GM12872 (cell line): Measurements from ENCODE around the gene DOCK2.
A peak's percentile ranks its signal among the peaks of the same experiment; 100 is the strongest.

Source experiments
- TF ChIP-seq, protein P1 (sequence below): IDR thresholded peaks from 3 replicates; pipeline ENCODE4 v1.5.1; 2011; ENCODE audit warnings: low read depth, mild to moderate bottlenecking, low read length, moderate library complexity; ENCODE audit not compliant: insufficient read depth

Gene DOCK2

DNA sequence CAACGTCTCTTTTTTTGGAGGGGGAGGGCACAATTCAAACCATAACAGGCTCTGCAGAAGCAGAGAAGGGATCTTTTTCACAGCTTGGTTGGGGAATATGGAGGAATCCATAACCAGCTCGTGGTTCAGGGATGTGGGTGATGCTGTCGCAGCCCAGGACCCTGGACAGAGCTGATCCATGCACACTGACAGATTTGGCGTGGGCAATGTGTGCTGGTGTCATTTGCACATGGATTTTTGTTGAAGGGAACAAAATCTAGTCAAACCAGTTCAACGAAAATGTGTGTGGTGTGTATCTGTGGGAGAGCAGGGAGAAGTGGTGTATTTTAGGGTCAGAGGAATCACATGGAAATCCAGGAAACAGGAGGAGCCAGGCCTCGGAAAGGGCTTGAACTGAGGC lies 4.2 kb downstream of the DOCK2 start:
- TF ChIP-seq, protein P1, sequence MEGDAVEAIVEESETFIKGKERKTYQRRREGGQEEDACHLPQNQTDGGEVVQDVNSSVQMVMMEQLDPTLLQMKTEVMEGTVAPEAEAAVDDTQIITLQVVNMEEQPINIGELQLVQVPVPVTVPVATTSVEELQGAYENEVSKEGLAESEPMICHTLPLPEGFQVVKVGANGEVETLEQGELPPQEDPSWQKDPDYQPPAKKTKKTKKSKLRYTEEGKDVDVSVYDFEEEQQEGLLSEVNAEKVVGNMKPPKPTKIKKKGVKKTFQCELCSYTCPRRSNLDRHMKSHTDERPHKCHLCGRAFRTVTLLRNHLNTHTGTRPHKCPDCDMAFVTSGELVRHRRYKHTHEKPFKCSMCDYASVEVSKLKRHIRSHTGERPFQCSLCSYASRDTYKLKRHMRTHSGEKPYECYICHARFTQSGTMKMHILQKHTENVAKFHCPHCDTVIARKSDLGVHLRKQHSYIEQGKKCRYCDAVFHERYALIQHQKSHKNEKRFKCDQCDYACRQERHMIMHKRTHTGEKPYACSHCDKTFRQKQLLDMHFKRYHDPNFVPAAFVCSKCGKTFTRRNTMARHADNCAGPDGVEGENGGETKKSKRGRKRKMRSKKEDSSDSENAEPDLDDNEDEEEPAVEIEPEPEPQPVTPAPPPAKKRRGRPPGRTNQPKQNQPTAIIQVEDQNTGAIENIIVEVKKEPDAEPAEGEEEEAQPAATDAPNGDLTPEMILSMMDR: no peak

DNA sequence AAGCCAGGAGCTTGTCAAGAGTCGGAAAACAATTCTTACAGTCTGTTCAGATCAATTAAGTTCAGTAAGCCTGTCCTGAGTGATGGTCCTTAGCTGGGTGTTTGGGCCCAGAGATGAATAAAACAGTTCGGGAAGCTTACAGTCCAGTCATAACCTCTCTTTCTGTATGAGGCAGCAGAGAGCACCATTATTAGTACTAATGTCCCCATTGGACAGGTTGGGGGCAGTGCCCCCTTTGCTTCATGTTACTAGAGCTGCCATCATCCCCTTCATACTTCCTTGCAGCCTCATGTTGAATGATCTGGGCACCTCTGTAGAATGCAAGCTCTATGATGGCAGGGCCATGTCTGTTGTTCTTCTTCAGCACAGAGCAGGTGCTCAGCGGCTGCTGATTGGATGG lies 9.8 kb downstream of the DOCK2 start:
- TF ChIP-seq, protein P1: 0 out of 3 replicates have a peak, but pooled peaks have one; percentile 13

DNA sequence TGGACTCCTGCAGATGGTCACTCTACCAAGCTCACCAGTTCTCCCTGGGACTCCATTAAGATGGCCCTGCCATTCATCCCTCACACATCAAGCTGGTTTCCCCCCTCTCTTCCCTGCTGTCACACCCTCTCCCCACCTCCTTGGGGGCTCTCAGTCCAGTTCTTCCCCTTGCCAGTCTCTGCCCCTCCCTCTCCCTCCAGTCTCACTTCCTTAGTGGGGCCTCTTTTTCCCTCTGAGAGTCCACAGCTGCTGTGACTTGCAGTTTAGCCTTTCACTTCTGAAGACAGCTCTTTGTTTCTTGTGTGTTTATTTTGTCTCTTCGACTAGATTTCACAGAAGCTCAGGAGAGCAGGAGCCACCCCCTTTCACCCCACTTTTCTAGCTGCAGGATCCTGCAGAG lies 10.5 kb downstream of the DOCK2 start:
- TF ChIP-seq, protein P1: no peak

DNA sequence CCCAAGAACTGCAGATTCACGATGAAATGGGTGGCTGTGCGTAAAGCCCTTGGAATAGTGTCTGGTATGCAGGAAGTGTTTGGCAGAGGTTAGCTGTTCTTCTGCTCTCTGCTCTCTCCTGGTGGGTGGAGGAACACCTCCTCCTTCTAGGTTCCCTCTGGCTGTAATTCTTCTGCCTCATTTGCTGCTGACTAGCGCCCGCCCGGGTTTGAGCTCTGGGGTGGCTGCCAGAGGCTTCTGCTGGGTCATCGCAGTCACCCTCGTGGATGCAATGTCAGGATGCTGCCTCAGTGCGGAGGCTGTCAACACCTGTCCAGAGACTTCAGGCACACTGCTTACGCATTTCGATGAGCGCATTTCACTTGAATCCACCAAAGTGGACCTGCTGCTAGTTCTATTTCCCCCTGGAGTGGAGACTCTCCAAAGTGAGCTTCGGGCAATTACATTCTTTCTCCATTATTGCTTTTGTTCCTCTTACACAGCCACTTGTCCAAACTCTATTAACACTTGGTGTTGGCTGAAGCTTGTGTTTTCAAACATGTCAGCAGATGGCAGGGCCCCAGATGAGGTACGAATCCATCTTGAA lies 11.7 kb downstream of the DOCK2 start:
- TF ChIP-seq, protein P1: no peak

DNA sequence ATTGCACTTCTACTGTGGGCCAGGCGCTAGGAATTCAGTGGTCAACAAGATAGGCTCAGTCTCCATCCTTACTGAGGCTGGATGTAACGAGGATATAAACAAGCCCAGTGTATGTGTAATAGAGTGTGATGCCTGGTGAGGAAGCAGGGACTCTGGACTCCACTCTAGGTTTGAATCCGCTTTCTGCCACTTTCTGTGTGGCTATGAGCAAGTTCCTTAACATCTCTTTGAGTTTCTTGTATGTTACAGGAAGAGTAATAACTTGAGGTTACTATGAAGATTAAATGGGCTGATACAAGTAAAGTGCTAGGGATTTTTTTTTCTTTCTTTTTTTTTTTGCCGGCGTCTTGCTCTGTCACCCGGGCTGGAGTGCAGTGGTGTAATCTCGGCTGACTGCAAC lies 12.4 kb downstream of the DOCK2 start:
- TF ChIP-seq, protein P1: no peak

DNA sequence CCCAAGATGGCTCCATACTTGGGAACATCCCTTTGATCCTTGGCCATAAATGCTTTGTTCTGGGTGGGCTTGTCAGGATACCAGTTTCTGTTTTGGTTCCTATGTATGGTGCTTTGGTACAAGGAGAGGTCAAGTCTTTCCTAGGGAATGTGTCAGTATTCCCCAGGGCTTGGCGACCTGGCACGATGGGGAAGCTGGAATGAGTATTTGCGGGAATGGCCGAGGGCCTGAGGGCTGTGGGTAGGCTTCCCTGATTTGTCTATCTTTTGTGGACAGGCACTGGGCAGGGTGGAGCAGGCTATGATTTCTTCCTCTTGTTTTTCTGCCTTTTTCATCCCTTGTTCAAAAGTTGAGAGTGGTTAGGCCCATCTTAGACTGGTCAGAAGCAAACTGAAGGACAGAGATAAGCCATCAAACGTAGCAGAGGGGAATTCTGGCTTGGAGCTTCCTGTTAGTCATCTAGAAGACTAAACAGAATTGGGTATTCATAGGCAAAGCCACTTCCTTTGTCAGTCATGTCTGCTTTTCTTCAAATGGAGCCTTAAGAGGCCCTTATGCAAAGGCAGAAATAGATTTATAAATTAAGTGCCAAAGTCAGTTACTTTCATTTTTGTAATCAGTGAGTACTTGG lies 13.7 kb downstream of the DOCK2 start:
- TF ChIP-seq, protein P1: no peak

DNA sequence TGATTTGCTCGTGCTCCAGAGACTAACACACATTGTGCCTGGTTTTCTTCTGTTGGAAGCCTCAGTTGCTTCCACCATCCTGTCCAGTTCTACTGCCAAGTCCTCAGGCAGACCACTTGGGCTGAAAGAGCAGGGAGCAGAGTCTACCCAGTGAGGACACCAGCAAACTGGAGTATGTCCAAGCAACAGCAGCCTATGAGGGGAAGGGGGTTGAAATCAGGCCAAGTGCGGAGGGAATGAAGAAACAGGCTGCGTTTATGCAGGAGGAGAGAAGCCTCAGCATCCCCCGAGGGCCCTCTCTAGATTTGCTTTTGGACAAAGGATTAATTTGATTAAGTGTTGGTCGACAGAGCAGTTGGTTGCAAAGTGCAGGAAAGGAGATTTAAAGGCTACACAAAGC lies 14.5 kb downstream of the DOCK2 start:
- TF ChIP-seq, protein P1: no peak
